GM12878 (cell line): ENCODE measurements around the gene COL4A2.

Source experiments
- CBFB ChIP-seq: IDR thresholded peaks from 2 replicates; pipeline ENCODE4 v1.6.1; 2016; ENCODE audit warnings: antibody characterized with exemption, low read depth
- CEBPB ChIP-seq, 2 experiments: fragments of 150-350 bp in 1 of 2; IDR thresholded peaks; 2 replicates each; pipeline ENCODE4 v1.6.1; 2012 to 2014; ENCODE audit warnings: low read depth in 2 of 2, low read length in 2 of 2, borderline replicate concordance in 1 of 2, inconsistent platforms in 1 of 2
- CHD2 ChIP-seq: IDR thresholded peaks from 2 replicates; pipeline ENCODE4 v1.6.1; 2011; ENCODE audit warnings: low read depth, low read length, improper control_type of control experiment, borderline replicate concordance
- CHD4 ChIP-seq: fragments of 200-600 bp; sonication (generic); IDR thresholded peaks from 2 replicates; pipeline ENCODE4 v1.6.1; 2016; ENCODE audit warnings: mild to moderate bottlenecking
- ESRRA ChIP-seq: IDR thresholded peaks from 2 replicates; pipeline ENCODE4 v1.6.1; 2012; ENCODE audit warnings: mild to moderate bottlenecking, low read length, improper control_type of control experiment
- FOXM1 ChIP-seq: IDR thresholded peaks from 2 replicates; pipeline ENCODE4 v1.6.1; 2012; ENCODE audit warnings: low read depth, mild to moderate bottlenecking, inconsistent platforms, low read length, moderate library complexity
- NBN ChIP-seq: fragments of 450-650 bp; IDR thresholded peaks from 2 replicates; pipeline ENCODE4 v1.6.1; 2016
- NFYB ChIP-seq: IDR thresholded peaks from 2 replicates; pipeline ENCODE4 v1.6.1; 2011; ENCODE audit warnings: low read depth, mild to moderate bottlenecking, low read length, improper control_type of control experiment, moderate library complexity; ENCODE audit not compliant: insufficient read depth
- RAD21 ChIP-seq: IDR thresholded peaks from 2 replicates; pipeline ENCODE4 v1.6.1; 2011; ENCODE audit warnings: mild to moderate bottlenecking, low read depth, low read length, moderate library complexity; ENCODE audit not compliant: insufficient read depth
- TF ChIP-seq, protein P1 (sequence below): IDR thresholded peaks from 2 replicates; pipeline ENCODE4 v1.6.1; 2012; ENCODE audit warnings: low read depth, low read length, improper control_type of control experiment
- TF ChIP-seq, protein P2 (sequence below): fragments of 450-650 bp; formaldehyde crosslinking; IDR thresholded peaks from 2 replicates; pipeline ENCODE4 v1.5.0; 2022; ENCODE audit warnings: mild to moderate bottlenecking, missing genetic modification characterization
- TF ChIP-seq, protein P3 (sequence below), 3 experiments: IDR thresholded peaks in 2 of 3; conservative IDR thresholded peaks in 1 of 3; 2 replicates each; pipeline ENCODE4 v1.5.1; 2011; ENCODE audit warnings: low read depth in 3 of 3, low read length in 3 of 3, mild to moderate bottlenecking in 3 of 3, control low read depth in 2 of 3, moderate library complexity in 2 of 3, inconsistent platforms in 1 of 3, mixed read lengths in 1 of 3; ENCODE audit not compliant: control insufficient read depth in 2 of 3, insufficient read depth in 1 of 3; ENCODE audit errors: extremely low read depth in 1 of 3

DNA sequence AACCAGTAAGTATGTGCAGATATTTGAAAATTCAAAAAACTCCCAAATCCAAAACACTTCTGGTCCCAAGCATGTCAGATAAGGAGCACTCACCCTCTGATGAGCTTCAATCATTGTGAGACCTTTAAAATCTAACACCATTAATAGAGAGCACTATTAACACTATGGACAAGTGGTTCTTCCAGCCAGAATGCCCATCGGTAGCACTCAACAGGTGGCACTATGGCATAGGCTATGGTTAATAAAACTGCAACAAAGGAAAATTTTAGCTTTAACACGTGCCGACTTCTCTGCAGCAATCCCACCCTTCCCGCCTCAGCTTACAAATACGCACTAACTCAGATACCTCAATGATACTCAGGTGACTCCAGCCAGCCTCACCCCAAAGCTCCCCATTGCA lies 62.3 kb downstream of the COL4A2 start:
- TF ChIP-seq, protein P1, sequence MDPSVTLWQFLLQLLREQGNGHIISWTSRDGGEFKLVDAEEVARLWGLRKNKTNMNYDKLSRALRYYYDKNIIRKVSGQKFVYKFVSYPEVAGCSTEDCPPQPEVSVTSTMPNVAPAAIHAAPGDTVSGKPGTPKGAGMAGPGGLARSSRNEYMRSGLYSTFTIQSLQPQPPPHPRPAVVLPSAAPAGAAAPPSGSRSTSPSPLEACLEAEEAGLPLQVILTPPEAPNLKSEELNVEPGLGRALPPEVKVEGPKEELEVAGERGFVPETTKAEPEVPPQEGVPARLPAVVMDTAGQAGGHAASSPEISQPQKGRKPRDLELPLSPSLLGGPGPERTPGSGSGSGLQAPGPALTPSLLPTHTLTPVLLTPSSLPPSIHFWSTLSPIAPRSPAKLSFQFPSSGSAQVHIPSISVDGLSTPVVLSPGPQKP = no peak
- TF ChIP-seq CHD2 = no peak
- TF ChIP-seq CHD4 = no peak
- no peak for TF ChIP-seq ESRRA
- TF ChIP-seq FOXM1 = no peak
- TF ChIP-seq RAD21 = no peak
- TF ChIP-seq, protein P2, sequence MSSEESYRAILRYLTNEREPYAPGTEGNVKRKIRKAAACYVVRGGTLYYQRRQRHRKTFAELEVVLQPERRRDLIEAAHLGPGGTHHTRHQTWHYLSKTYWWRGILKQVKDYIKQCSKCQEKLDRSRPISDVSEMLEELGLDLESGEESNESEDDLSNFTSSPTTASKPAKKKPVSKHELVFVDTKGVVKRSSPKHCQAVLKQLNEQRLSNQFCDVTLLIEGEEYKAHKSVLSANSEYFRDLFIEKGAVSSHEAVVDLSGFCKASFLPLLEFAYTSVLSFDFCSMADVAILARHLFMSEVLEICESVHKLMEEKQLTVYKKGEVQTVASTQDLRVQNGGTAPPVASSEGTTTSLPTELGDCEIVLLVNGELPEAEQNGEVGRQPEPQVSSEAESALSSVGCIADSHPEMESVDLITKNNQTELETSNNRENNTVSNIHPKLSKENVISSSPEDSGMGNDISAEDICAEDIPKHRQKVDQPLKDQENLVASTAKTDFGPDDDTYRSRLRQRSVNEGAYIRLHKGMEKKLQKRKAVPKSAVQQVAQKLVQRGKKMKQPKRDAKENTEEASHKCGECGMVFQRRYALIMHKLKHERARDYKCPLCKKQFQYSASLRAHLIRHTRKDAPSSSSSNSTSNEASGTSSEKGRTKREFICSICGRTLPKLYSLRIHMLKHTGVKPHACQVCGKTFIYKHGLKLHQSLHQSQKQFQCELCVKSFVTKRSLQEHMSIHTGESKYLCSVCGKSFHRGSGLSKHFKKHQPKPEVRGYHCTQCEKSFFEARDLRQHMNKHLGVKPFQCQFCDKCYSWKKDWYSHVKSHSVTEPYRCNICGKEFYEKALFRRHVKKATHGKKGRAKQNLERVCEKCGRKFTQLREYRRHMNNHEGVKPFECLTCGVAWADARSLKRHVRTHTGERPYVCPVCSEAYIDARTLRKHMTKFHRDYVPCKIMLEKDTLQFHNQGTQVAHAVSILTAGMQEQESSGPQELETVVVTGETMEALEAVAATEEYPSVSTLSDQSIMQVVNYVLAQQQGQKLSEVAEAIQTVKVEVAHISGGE (CRISPR knock-in tag) = no peak
- no peak for TF ChIP-seq NBN
- TF ChIP-seq, protein P3, sequence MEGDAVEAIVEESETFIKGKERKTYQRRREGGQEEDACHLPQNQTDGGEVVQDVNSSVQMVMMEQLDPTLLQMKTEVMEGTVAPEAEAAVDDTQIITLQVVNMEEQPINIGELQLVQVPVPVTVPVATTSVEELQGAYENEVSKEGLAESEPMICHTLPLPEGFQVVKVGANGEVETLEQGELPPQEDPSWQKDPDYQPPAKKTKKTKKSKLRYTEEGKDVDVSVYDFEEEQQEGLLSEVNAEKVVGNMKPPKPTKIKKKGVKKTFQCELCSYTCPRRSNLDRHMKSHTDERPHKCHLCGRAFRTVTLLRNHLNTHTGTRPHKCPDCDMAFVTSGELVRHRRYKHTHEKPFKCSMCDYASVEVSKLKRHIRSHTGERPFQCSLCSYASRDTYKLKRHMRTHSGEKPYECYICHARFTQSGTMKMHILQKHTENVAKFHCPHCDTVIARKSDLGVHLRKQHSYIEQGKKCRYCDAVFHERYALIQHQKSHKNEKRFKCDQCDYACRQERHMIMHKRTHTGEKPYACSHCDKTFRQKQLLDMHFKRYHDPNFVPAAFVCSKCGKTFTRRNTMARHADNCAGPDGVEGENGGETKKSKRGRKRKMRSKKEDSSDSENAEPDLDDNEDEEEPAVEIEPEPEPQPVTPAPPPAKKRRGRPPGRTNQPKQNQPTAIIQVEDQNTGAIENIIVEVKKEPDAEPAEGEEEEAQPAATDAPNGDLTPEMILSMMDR (IDR thresholded peaks at IDR 0.05 in 2 of 3, conservative IDR thresholded peaks at IDR 0.05 in 1 of 3; ENCODE audit: control insufficient read depth in 2 of 3, extremely low read depth in 1 of 3, insufficient read depth in 1 of 3, low read depth in 3 of 3, low read length in 3 of 3) = no peak
- TF ChIP-seq NFYB = no peak
- TF ChIP-seq CEBPB (IDR thresholded peaks at IDR 0.05; ENCODE audit: borderline replicate concordance in 1 of 2, low read depth in 2 of 2, low read length in 2 of 2) = no peak
- no peak for TF ChIP-seq CBFB
